ENCODE data around the gene GPR78.

Gene GPR78

DNA sequence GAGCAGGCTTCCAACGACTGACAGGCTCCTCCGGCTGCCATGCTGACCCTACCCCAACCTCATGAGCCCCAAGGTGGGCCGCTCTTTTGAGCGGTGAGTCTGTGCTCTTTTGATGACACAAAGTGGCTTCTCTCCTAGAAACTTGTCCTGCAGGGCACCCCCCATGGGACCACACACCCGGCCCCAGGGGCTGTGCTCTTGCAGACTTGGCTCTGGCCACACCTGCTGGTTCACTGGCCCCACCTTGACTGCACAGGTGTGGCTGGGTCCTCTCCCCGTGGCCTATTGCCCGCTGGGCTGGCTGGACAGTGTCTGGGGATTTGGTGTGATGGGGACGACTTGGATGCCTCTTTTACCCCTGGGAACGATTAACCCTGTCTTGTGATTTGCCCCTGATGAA, 10.9 kb downstream of the GPR78 start:
- Histone ChIP-seq H3K4me3 (ENCODE audit: low read depth, low read length) (no peak overlapping the region), H3K36me3 (ENCODE audit: control insufficient read depth in 2 of 2, insufficient read depth in 1 of 2, low read length in 2 of 2) (no peaks in the 10 kb centered on the region), H3K4me1 (ENCODE audit: control insufficient read depth, insufficient read depth, low read length) (no peaks in the 10 kb centered on the region), H3K9me3 (ENCODE audit: control insufficient read depth, insufficient read depth, low read depth, low read length) (no peaks in the 10 kb centered on the region), H3K27ac (ENCODE audit: extremely low read depth, low read depth, low read length) (no peak overlapping the region)
- TF ChIP-seq, protein P1, sequence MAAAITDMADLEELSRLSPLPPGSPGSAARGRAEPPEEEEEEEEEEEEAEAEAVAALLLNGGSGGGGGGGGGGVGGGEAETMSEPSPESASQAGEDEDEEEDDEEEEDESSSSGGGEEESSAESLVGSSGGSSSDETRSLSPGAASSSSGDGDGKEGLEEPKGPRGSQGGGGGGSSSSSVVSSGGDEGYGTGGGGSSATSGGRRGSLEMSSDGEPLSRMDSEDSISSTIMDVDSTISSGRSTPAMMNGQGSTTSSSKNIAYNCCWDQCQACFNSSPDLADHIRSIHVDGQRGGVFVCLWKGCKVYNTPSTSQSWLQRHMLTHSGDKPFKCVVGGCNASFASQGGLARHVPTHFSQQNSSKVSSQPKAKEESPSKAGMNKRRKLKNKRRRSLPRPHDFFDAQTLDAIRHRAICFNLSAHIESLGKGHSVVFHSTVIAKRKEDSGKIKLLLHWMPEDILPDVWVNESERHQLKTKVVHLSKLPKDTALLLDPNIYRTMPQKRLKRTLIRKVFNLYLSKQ (tag by site-specific recombination; IDR thresholded peaks at IDR 0.05; ENCODE audit: borderline replicate concordance) = no peak
- TF ChIP-seq ZNF792 (tag by site-specific recombination; IDR thresholded peaks at IDR 0.05) (no peak), ZNF416 (tag by site-specific recombination; IDR thresholded peaks at IDR 0.05) (no peak), ZNF140 (tag by site-specific recombination; IDR thresholded peaks at IDR 0.05) (no peak), HOXA7 (CRISPR knock-in tag; IDR thresholded peaks at IDR 0.05; ENCODE audit: borderline replicate concordance) (no peak), KLF10 (tag by site-specific recombination; IDR thresholded peaks at IDR 0.05) (no peak), ZNF426 (tag by site-specific recombination; IDR thresholded peaks at IDR 0.05) (no peak)
- TF ChIP-seq, protein P2, sequence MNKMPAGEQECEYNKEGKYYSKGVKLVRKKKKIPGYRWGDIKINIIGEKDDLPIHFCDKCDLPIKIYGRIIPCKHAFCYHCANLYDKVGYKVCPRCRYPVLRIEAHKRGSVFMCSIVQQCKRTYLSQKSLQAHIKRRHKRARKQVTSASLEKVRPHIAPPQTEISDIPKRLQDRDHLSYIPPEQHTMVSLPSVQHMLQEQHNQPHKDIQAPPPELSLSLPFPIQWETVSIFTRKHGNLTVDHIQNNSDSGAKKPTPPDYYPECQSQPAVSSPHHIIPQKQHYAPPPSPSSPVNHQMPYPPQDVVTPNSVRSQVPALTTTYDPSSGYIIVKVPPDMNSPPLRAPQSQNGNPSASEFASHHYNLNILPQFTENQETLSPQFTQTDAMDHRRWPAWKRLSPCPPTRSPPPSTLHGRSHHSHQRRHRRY (tag by site-specific recombination; IDR thresholded peaks at IDR 0.05) = no peak
- ChIA-PET POLR2A (interaction anchor here (1.6 kb wide), 1 partner anchor 122 kb away, joined by 3 read pairs; no protein-coding TSS in a partner anchor), CTCF (interaction anchor here (4.0 kb wide), 1 partner anchor 122 kb away, joined by 19 read pairs; no protein-coding TSS in a partner anchor)

DNA sequence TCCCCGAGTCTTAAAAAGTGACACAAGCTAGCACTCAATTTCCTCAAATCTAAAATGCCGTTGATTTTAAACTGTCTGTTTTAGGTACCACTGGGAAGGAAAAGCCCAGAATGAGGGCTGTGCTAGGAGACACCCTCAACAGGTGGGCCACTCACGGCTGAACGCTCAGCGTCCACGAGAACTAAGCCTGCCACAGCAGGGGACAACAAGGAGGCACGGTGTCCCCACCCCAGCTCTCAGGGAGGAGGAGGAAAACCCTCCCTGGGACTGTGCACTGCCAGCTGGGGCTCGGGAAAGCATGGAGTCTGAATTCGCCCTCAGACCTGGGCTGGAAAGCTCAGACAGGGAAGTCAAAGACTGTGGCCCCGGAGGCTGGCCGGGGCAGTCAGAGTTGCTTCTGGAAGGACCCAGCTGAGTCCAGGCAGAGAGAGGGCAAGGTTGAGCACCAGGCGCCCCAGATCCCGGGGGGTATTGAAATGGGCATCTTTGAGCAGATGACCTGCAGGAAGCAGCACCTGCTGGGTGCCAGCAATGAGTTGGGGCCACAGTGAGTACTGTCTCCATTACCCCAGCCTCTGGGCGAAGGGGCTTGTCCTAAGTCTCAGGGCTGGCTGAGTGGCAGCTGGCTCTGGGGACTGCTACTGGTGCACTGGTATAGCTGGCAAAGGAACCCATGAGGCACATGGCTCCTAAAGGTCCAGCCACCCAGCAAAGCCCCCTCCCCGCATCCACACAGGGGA, 11.6 kb downstream of the GPR78 start:
- no peak overlapping the region for H3K4me3 ChIP-seq (ENCODE audit: low read depth, low read length)
- no peaks in the 10 kb centered on the region for H3K4me1 ChIP-seq (ENCODE audit: control insufficient read depth, insufficient read depth, low read length)
- ChIA-PET POLR2A (no interaction called here), CTCF (interaction anchor here (4.0 kb wide), 1 partner anchor 123 kb away, joined by 19 read pairs; no protein-coding TSS in a partner anchor)
- no peak overlapping the region for H3K27ac ChIP-seq (ENCODE audit: extremely low read depth, low read depth, low read length)
- H3K9me3 ChIP-seq (ENCODE audit: control insufficient read depth, insufficient read depth, low read depth, low read length) = no peaks in the 10 kb centered on the region
- H3K36me3 ChIP-seq (ENCODE audit: control insufficient read depth in 2 of 2, insufficient read depth in 1 of 2, low read length in 2 of 2) = no peaks in the 10 kb centered on the region
- TF ChIP-seq ZNF560 (tag by site-specific recombination; IDR thresholded peaks at IDR 0.05; ENCODE audit: borderline replicate concordance) (no peak), ZNF433 (tag by site-specific recombination; IDR thresholded peaks at IDR 0.05; ENCODE audit: low read depth) (no peak), ZBTB1 (tag by site-specific recombination; IDR thresholded peaks at IDR 0.05) (no peak), ZFP37 (tag by site-specific recombination; IDR thresholded peaks at IDR 0.05) (no peak), ZNF624 (tag by site-specific recombination; IDR thresholded peaks at IDR 0.05) (no peak), ZFHX2 (tag by site-specific recombination; conservative IDR thresholded peaks at IDR 0.05) (no peak)
- TF ChIP-seq, protein P3, sequence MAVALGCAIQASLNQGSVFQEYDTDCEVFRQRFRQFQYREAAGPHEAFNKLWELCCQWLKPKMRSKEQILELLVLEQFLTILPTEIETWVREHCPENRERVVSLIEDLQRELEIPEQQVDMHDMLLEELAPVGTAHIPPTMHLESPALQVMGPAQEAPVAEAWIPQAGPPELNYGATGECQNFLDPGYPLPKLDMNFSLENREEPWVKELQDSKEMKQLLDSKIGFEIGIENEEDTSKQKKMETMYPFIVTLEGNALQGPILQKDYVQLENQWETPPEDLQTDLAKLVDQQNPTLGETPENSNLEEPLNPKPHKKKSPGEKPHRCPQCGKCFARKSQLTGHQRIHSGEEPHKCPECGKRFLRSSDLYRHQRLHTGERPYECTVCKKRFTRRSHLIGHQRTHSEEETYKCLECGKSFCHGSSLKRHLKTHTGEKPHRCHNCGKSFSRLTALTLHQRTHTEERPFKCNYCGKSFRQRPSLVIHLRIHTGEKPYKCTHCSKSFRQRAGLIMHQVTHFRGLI (tag by site-specific recombination; IDR thresholded peaks at IDR 0.05) = no peak
- TF ChIP-seq, protein P4, sequence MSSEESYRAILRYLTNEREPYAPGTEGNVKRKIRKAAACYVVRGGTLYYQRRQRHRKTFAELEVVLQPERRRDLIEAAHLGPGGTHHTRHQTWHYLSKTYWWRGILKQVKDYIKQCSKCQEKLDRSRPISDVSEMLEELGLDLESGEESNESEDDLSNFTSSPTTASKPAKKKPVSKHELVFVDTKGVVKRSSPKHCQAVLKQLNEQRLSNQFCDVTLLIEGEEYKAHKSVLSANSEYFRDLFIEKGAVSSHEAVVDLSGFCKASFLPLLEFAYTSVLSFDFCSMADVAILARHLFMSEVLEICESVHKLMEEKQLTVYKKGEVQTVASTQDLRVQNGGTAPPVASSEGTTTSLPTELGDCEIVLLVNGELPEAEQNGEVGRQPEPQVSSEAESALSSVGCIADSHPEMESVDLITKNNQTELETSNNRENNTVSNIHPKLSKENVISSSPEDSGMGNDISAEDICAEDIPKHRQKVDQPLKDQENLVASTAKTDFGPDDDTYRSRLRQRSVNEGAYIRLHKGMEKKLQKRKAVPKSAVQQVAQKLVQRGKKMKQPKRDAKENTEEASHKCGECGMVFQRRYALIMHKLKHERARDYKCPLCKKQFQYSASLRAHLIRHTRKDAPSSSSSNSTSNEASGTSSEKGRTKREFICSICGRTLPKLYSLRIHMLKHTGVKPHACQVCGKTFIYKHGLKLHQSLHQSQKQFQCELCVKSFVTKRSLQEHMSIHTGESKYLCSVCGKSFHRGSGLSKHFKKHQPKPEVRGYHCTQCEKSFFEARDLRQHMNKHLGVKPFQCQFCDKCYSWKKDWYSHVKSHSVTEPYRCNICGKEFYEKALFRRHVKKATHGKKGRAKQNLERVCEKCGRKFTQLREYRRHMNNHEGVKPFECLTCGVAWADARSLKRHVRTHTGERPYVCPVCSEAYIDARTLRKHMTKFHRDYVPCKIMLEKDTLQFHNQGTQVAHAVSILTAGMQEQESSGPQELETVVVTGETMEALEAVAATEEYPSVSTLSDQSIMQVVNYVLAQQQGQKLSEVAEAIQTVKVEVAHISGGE (tag by site-specific recombination; conservative IDR thresholded peaks at IDR 0.05; ENCODE audit: low read depth) = no peak
- TF ChIP-seq, protein P5, sequence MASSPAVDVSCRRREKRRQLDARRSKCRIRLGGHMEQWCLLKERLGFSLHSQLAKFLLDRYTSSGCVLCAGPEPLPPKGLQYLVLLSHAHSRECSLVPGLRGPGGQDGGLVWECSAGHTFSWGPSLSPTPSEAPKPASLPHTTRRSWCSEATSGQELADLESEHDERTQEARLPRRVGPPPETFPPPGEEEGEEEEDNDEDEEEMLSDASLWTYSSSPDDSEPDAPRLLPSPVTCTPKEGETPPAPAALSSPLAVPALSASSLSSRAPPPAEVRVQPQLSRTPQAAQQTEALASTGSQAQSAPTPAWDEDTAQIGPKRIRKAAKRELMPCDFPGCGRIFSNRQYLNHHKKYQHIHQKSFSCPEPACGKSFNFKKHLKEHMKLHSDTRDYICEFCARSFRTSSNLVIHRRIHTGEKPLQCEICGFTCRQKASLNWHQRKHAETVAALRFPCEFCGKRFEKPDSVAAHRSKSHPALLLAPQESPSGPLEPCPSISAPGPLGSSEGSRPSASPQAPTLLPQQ (tag by site-specific recombination; IDR thresholded peaks at IDR 0.05) = no peak
- TF ChIP-seq, protein P6, sequence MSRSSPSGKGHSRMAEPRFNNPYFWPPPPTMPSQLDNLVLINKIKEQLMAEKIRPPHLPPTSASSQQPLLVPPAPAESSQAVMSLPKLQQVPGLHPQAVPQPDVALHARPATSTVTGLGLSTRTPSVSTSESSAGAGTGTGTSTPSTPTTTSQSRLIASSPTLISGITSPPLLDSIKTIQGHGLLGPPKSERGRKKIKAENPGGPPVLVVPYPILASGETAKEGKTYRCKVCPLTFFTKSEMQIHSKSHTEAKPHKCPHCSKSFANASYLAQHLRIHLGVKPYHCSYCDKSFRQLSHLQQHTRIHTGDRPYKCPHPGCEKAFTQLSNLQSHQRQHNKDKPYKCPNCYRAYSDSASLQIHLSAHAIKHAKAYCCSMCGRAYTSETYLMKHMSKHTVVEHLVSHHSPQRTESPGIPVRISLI (tag by site-specific recombination; IDR thresholded peaks at IDR 0.05) = no peak
- TF ChIP-seq, protein P7, sequence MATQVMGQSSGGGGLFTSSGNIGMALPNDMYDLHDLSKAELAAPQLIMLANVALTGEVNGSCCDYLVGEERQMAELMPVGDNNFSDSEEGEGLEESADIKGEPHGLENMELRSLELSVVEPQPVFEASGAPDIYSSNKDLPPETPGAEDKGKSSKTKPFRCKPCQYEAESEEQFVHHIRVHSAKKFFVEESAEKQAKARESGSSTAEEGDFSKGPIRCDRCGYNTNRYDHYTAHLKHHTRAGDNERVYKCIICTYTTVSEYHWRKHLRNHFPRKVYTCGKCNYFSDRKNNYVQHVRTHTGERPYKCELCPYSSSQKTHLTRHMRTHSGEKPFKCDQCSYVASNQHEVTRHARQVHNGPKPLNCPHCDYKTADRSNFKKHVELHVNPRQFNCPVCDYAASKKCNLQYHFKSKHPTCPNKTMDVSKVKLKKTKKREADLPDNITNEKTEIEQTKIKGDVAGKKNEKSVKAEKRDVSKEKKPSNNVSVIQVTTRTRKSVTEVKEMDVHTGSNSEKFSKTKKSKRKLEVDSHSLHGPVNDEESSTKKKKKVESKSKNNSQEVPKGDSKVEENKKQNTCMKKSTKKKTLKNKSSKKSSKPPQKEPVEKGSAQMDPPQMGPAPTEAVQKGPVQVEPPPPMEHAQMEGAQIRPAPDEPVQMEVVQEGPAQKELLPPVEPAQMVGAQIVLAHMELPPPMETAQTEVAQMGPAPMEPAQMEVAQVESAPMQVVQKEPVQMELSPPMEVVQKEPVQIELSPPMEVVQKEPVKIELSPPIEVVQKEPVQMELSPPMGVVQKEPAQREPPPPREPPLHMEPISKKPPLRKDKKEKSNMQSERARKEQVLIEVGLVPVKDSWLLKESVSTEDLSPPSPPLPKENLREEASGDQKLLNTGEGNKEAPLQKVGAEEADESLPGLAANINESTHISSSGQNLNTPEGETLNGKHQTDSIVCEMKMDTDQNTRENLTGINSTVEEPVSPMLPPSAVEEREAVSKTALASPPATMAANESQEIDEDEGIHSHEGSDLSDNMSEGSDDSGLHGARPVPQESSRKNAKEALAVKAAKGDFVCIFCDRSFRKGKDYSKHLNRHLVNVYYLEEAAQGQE (tag by site-specific recombination; IDR thresholded peaks at IDR 0.05) = no peak

All from HEK293 (cell line).